ENCODE results near the gene CAMK2G. TPM values are rescaled to one million over a fixed set of nuclear protein-coding genes. Genes with fewer than 3 reads are reported as not detected.

Gene CAMK2G
- total and polyA plus RNA-seq, 2 experiments from 2014 or later: 30.6 to 34.1 TPM

DNA sequence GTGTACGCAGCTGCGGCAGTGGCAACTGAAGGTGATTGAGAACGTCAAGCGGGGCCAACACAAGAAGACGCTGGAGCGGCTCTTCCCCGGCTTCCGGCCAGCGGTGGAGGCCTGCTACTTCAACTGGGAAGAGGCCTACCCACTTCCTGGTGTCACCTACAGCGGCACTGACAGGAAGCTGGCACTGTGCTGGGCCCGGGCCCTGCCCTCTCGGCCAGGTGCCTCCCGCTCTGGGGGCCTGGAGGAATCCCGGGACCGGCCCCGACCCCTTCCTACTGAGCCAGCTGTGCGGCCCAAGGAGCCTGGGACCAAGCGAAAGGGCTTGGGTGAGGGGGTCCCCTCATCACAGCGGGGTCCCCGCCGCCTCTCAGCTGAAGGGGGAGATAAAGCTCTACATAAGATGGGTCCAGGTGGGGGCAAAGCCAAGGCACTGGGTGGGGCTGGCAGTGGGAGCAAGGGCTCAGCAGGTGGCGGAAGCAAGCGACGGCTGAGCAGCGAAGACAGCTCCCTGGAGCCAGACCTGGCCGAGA lies 82.4 kb downstream of the CAMK2G start (continued):
- TF ChIP-seq, protein P1, sequence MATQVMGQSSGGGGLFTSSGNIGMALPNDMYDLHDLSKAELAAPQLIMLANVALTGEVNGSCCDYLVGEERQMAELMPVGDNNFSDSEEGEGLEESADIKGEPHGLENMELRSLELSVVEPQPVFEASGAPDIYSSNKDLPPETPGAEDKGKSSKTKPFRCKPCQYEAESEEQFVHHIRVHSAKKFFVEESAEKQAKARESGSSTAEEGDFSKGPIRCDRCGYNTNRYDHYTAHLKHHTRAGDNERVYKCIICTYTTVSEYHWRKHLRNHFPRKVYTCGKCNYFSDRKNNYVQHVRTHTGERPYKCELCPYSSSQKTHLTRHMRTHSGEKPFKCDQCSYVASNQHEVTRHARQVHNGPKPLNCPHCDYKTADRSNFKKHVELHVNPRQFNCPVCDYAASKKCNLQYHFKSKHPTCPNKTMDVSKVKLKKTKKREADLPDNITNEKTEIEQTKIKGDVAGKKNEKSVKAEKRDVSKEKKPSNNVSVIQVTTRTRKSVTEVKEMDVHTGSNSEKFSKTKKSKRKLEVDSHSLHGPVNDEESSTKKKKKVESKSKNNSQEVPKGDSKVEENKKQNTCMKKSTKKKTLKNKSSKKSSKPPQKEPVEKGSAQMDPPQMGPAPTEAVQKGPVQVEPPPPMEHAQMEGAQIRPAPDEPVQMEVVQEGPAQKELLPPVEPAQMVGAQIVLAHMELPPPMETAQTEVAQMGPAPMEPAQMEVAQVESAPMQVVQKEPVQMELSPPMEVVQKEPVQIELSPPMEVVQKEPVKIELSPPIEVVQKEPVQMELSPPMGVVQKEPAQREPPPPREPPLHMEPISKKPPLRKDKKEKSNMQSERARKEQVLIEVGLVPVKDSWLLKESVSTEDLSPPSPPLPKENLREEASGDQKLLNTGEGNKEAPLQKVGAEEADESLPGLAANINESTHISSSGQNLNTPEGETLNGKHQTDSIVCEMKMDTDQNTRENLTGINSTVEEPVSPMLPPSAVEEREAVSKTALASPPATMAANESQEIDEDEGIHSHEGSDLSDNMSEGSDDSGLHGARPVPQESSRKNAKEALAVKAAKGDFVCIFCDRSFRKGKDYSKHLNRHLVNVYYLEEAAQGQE (IDR thresholded peaks at IDR 0.05; ENCODE audit: unreplicated experiment): no peak
- TF ChIP-seq EZH2 (IDR thresholded peaks at IDR 0.05; ENCODE audit: low read depth, unreplicated experiment): no peak

DNA sequence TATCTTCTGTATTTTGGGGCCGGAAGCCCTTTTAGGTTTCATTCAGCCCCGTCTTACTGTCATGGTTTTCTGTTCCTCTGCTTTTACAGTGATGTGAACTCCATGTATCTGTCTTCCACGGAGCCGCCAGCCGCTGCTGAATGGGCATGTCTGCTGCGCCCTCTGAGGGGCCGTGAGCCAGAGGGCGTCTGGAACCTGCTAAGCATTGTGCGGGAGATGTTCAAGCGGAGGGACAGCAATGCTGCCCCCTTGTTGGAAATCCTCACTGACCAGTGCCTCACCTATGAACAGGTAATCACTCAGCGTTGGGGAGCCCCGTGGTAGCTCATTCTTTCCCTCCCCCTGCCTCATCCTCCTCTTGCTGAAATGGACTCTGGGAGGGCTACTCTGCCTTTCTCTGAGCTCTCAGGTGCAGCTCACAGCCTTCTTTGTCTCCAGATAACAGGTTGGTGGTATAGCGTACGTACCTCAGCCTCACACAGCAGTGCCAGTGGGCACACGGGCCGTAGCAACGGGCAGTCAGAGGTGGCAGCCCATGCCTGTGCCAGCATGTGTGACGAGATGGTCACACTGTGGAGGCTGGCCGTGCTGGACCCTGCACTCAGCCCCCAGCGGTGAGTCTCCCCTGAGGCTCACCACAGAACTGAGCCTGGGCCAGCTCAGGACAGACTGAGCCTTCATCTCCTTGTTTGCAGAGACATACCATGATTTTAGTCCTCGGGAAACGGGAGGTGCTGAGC lies 83.3 kb downstream of the CAMK2G start:
- H3F3A ChIP-seq (replicated peaks; ENCODE audit: low read depth): 0 out of 2 replicates have a peak, but pooled peaks cover 6% of the 10 kb centered on the region
- no peaks in the 10 kb centered on the region for H3K9me2 ChIP-seq (ENCODE audit: insufficient read depth)
- DNase-seq (ENCODE audit: low spot score): no peak
- Mint-ChIP-seq H3K27ac (no peak overlapping the region), H3K4me3 (no peak overlapping the region), H3K36me3 (ENCODE audit: low read depth) (peaks cover 42% of the 10 kb centered on the region), H3K4me1 (peaks cover 9% of the 10 kb centered on the region), H3K27me3 (ENCODE audit: insufficient read depth, low read depth, poor library complexity) (peaks cover 19% of the 10 kb centered on the region), H3K9me3 (no peaks in the 10 kb centered on the region)
- H3K79me2 ChIP-seq (replicated peaks; ENCODE audit: insufficient read depth): peaks cover 16% of the 10 kb centered on the region; the same call in 1 of the 2 replicates
- H3K27me3 ChIP-seq (ENCODE audit: insufficient read depth): no peaks in the 10 kb centered on the region
- peaks cover 19% of the 10 kb centered on the region for H4K20me1 ChIP-seq (replicated peaks; ENCODE audit: insufficient read depth)
- no peak overlapping the region for H2AFZ ChIP-seq
- H3K4me1 ChIP-seq (ENCODE audit: insufficient read depth): peaks cover 6% of the 10 kb centered on the region; the same call in 1 of the 2 replicates
- H3K4me3 ChIP-seq: no peak overlapping the region
- no peak for ATAC-seq
- H3K27ac ChIP-seq (ENCODE audit: low read depth): no peak overlapping the region
- no peak overlapping the region for H3K4me2 ChIP-seq
- no peaks in the 10 kb centered on the region; the same call in 1 of the 2 replicates for H3K36me3 ChIP-seq (ENCODE audit: insufficient read depth)
- TF ChIP-seq ETS1 (IDR thresholded peaks at IDR 0.05) (no peak), ZNF114 (CRISPR knock-in tag; IDR thresholded peaks at IDR 0.05) (no peak), EZH2phosphoT487 (IDR thresholded peaks at IDR 0.05; ENCODE audit: unreplicated experiment) (no peak), ZNF331 (CRISPR knock-in tag; IDR thresholded peaks at IDR 0.05; ENCODE audit: low read depth) (no peak), POLR2AphosphoS5 (IDR thresholded peaks at IDR 0.05; ENCODE audit: low read depth) (no peak), EZH2 (IDR thresholded peaks at IDR 0.05; ENCODE audit: low read depth, unreplicated experiment) (no peak), CTCF (conservative IDR thresholded peaks at IDR 0.05; ENCODE audit: low read depth in 2 of 2) (no peak), STAT1 (IDR thresholded peaks at IDR 0.05; ENCODE audit: unreplicated experiment) (no peak), CREB1 (CRISPR knock-in tag; IDR thresholded peaks at IDR 0.05; ENCODE audit: low read depth) (no peak)
- TF ChIP-seq, protein P2, sequence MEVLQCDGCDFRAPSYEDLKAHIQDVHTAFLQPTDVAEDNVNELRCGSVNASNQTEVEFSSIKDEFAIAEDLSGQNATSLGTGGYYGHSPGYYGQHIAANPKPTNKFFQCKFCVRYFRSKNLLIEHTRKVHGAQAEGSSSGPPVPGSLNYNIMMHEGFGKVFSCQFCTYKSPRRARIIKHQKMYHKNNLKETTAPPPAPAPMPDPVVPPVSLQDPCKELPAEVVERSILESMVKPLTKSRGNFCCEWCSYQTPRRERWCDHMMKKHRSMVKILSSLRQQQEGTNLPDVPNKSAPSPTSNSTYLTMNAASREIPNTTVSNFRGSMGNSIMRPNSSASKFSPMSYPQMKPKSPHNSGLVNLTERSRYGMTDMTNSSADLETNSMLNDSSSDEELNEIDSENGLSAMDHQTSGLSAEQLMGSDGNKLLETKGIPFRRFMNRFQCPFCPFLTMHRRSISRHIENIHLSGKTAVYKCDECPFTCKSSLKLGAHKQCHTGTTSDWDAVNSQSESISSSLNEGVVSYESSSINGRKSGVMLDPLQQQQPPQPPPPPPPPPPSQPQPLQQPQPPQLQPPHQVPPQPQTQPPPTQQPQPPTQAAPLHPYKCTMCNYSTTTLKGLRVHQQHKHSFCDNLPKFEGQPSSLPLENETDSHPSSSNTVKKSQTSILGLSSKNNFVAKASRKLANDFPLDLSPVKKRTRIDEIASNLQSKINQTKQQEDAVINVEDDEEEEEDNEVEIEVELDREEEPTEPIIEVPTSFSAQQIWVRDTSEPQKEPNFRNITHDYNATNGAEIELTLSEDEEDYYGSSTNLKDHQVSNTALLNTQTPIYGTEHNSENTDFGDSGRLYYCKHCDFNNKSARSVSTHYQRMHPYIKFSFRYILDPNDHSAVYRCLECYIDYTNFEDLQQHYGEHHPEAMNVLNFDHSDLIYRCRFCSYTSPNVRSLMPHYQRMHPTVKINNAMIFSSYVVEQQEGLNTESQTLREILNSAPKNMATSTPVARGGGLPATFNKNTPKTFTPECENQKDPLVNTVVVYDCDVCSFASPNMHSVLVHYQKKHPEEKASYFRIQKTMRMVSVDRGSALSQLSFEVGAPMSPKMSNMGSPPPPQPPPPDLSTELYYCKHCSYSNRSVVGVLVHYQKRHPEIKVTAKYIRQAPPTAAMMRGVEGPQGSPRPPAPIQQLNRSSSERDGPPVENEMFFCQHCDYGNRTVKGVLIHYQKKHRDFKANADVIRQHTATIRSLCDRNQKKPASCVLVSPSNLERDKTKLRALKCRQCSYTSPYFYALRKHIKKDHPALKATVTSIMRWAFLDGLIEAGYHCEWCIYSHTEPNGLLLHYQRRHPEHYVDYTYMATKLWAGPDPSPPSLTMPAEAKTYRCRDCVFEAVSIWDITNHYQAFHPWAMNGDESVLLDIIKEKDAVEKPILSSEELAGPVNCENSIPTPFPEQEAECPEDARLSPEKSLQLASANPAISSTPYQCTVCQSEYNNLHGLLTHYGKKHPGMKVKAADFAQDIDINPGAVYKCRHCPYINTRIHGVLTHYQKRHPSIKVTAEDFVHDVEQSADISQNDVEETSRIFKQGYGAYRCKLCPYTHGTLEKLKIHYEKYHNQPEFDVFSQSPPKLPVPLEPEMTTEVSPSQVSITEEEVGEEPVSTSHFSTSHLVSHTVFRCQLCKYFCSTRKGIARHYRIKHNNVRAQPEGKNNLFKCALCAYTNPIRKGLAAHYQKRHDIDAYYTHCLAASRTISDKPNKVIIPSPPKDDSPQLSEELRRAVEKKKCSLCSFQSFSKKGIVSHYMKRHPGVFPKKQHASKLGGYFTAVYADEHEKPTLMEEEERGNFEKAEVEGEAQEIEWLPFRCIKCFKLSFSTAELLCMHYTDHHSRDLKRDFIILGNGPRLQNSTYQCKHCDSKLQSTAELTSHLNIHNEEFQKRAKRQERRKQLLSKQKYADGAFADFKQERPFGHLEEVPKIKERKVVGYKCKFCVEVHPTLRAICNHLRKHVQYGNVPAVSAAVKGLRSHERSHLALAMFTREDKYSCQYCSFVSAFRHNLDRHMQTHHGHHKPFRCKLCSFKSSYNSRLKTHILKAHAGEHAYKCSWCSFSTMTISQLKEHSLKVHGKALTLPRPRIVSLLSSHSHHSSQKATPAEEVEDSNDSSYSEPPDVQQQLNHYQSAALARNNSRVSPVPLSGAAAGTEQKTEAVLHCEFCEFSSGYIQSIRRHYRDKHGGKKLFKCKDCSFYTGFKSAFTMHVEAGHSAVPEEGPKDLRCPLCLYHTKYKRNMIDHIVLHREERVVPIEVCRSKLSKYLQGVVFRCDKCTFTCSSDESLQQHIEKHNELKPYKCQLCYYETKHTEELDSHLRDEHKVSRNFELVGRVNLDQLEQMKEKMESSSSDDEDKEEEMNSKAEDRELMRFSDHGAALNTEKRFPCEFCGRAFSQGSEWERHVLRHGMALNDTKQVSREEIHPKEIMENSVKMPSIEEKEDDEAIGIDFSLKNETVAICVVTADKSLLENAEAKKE (CRISPR knock-in tag; IDR thresholded peaks at IDR 0.05): no peak

Measured in GM23338 (cell line).